ENCODE data around the gene LAMB4. TPM values are rescaled to one million over a fixed set of nuclear protein-coding genes. Genes with fewer than 3 reads are reported as not detected.

Gene LAMB4
- total RNA-seq, 3 donors from 2014 or later (not counting 1 experiment from before 2014, with no cell fraction given): not detected

GRCh38 chr7:108167460-108167859 lies 37.3 kb upstream of the LAMB4 start:
- DNase-seq (no peak), ATAC-seq (no peak)
- no peaks in the 10 kb centered on the region for H3K4me1 Mint-ChIP-seq
- H3K4me3 ChIP-seq (ENCODE audit: low read length): no peak overlapping the region
- no peaks in the 10 kb centered on the region for H3K36me3 ChIP-seq (ENCODE audit: control insufficient read depth, insufficient read depth, low read length)
- H3K9me3 ChIP-seq (ENCODE audit: control insufficient read depth, insufficient read depth, low read length): no peaks in the 10 kb centered on the region
- intact Hi-C loops (cut with micrococcal nuclease): no loop called here
- no peaks in the 10 kb centered on the region for H3K36me3 Mint-ChIP-seq
- TF ChIP-seq CTCF (IDR thresholded peaks at IDR 0.05): no peak
- no peaks in the 10 kb centered on the region for H3K27me3 Mint-ChIP-seq (ENCODE audit: low read depth in 2 of 2)
- H3K27me3 ChIP-seq (ENCODE audit: control insufficient read depth, insufficient read depth, low read length): peaks cover 2% of the 10 kb centered on the region
- H3K9me3 Mint-ChIP-seq: no peaks in the 10 kb centered on the region
- H3K4me3 Mint-ChIP-seq: no peak overlapping the region
- H3K27ac ChIP-seq (ENCODE audit: low read length): no peak overlapping the region
- no peaks in the 10 kb centered on the region for H3K4me1 ChIP-seq (ENCODE audit: control insufficient read depth, insufficient read depth, low read length)
- 93% methylated on average over 7 of the region's 7 CpGs for whole genome bisulfite sequencing (ENCODE audit: insufficient coverage)
- H3K27ac Mint-ChIP-seq: no peak overlapping the region

GRCh38 chr7:108166687-108167086 lies 36.5 kb upstream of the LAMB4 start:
- WGBS (ENCODE audit: insufficient coverage): 87% methylated on average over 5 of the region's 5 CpGs
- no peaks in the 10 kb centered on the region for H3K27me3 Mint-ChIP-seq (ENCODE audit: low read depth in 2 of 2)
- H3K4me3 ChIP-seq (ENCODE audit: low read length): no peak overlapping the region
- TF ChIP-seq CTCF (IDR thresholded peaks at IDR 0.05): no peak
- no peak overlapping the region for H3K27ac ChIP-seq (ENCODE audit: low read length)
- H3K36me3 Mint-ChIP-seq: no peaks in the 10 kb centered on the region
- ATAC-seq (no peak), DNase-seq (no peak)
- H3K9me3 ChIP-seq (ENCODE audit: control insufficient read depth, insufficient read depth, low read length): no peaks in the 10 kb centered on the region
- H3K36me3 ChIP-seq (ENCODE audit: control insufficient read depth, insufficient read depth, low read length): no peaks in the 10 kb centered on the region
- no peaks in the 10 kb centered on the region for H3K4me1 ChIP-seq (ENCODE audit: control insufficient read depth, insufficient read depth, low read length)
- H3K4me3 Mint-ChIP-seq: no peak overlapping the region
- H3K9me3 Mint-ChIP-seq: no peaks in the 10 kb centered on the region
- no peak overlapping the region for H3K27ac Mint-ChIP-seq
- H3K4me1 Mint-ChIP-seq: no peaks in the 10 kb centered on the region
- intact Hi-C loops (cut with micrococcal nuclease): no loop called here
- H3K27me3 ChIP-seq (ENCODE audit: control insufficient read depth, insufficient read depth, low read length): peaks cover 2% of the 10 kb centered on the region

- Mint-ChIP-seq H3K9me3 (no peaks in the 10 kb centered on the region), H3K4me3 (no peak overlapping the region), H3K4me1 (no peaks in the 10 kb centered on the region), H3K36me3 (no peaks in the 10 kb centered on the region), H3K27me3 (ENCODE audit: low read depth in 2 of 2) (no peaks in the 10 kb centered on the region), H3K27ac (no peak overlapping the region)
- H3K36me3 ChIP-seq (ENCODE audit: control insufficient read depth, insufficient read depth, low read length): no peaks in the 10 kb centered on the region
- no peak overlapping the region for H3K27ac ChIP-seq (ENCODE audit: low read length)
- no peak for TF ChIP-seq CTCF (IDR thresholded peaks at IDR 0.05)
- H3K27me3 ChIP-seq (ENCODE audit: control insufficient read depth, insufficient read depth, low read length): peaks cover 2% of the 10 kb centered on the region
- 100% methylated on average over 2 of the region's 2 CpGs for WGBS (ENCODE audit: insufficient coverage)
- intact Hi-C loops (cut with micrococcal nuclease): no loop called here
- no peak for DNase-seq
- H3K4me1 ChIP-seq (ENCODE audit: control insufficient read depth, insufficient read depth, low read length): no peaks in the 10 kb centered on the region
- no peak for ATAC-seq
- no peak overlapping the region for H3K4me3 ChIP-seq (ENCODE audit: low read length)
- no peaks in the 10 kb centered on the region for H3K9me3 ChIP-seq (ENCODE audit: control insufficient read depth, insufficient read depth, low read length)
Measured at GRCh38 chr7:108165723-108166122, 35.6 kb upstream of the LAMB4 start.

- H3K36me3 ChIP-seq (ENCODE audit: control insufficient read depth, insufficient read depth, low read length): no peaks in the 10 kb centered on the region
- H3K27me3 ChIP-seq (ENCODE audit: control insufficient read depth, insufficient read depth, low read length): peaks cover 3% of the 10 kb centered on the region
- H3K4me3 Mint-ChIP-seq: no peak overlapping the region
- peaks cover 0 to 6% of the 10 kb centered on the region in 2 donors for H3K27me3 Mint-ChIP-seq (ENCODE audit: low read depth in 2 of 2)
- no peak for TF ChIP-seq CTCF (IDR thresholded peaks at IDR 0.05)
- no peak overlapping the region for H3K27ac Mint-ChIP-seq
- no peak for ATAC-seq
- WGBS (ENCODE audit: insufficient coverage): 79% methylated on average over 6 of the region's 6 CpGs
- no peaks in the 10 kb centered on the region for H3K4me1 Mint-ChIP-seq
- H3K36me3 Mint-ChIP-seq: no peaks in the 10 kb centered on the region
- no peak for DNase-seq
- no peaks in the 10 kb centered on the region for H3K9me3 Mint-ChIP-seq
- H3K4me3 ChIP-seq (ENCODE audit: low read length): no peak overlapping the region
- H3K27ac ChIP-seq (ENCODE audit: low read length): no peak overlapping the region
- no peaks in the 10 kb centered on the region for H3K9me3 ChIP-seq (ENCODE audit: control insufficient read depth, insufficient read depth, low read length)
- no peaks in the 10 kb centered on the region for H3K4me1 ChIP-seq (ENCODE audit: control insufficient read depth, insufficient read depth, low read length)
- intact Hi-C loops (cut with micrococcal nuclease): no loop called here
Measured at GRCh38 chr7:108164946-108165345, 34.8 kb upstream of the LAMB4 start.
